ENCODE results near the gene C16orf87.
A peak's percentile ranks its signal among the peaks of the same experiment; 100 is the strongest.

Gene C16orf87

DNA sequence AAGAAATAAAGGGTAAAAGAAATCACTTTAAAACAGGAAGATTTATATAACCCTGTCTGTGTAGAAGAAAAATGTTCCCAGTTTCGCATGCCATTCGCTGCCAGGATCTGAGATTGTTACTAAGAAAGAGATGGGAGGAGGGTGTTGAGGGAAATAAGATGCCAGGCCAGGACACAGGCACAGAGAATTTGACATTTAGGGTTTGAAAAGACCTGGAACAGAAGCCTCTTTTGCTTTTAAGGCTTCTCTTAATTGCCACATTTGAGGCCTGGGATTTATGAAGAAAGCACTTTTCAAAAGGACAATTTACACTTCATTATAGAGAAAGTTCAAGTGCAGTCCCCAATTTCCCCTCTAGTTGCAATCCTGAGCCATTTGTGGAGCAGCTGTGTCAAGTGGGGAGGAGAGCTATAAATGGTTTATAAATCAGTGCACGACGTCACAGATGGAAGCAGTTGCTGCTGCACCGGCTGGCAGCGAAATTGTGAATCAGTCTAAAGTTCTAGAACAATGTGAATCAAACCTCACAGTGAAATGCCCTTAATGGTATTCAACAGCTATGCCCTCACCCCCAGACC lies 26.5 kb upstream of the C16orf87 start:
- no peaks in the 10 kb centered on the region for H3K4me1 ChIP-seq (ENCODE audit: control insufficient read depth, insufficient read depth, low read length)
- no peaks in the 10 kb centered on the region for H3K9me3 ChIP-seq (ENCODE audit: control insufficient read depth, insufficient read depth, low read depth, low read length)
- ChIA-PET POLR2A (interaction anchor here (1.0 to 1.7 kb wide), 2 partner anchors 26 to 51 kb away, joined by 3 to 6 read pairs; partner anchors contain the start of gene GPT2), CTCF (interaction anchor here (0.6 to 2.0 kb wide), 9 partner anchors 16 to 1308 kb away, joined by 3 to 7 read pairs (median 3); no protein-coding TSS in a partner anchor)
- no peak overlapping the region for H3K4me3 ChIP-seq (ENCODE audit: low read depth, low read length)
- TF ChIP-seq, protein P1, sequence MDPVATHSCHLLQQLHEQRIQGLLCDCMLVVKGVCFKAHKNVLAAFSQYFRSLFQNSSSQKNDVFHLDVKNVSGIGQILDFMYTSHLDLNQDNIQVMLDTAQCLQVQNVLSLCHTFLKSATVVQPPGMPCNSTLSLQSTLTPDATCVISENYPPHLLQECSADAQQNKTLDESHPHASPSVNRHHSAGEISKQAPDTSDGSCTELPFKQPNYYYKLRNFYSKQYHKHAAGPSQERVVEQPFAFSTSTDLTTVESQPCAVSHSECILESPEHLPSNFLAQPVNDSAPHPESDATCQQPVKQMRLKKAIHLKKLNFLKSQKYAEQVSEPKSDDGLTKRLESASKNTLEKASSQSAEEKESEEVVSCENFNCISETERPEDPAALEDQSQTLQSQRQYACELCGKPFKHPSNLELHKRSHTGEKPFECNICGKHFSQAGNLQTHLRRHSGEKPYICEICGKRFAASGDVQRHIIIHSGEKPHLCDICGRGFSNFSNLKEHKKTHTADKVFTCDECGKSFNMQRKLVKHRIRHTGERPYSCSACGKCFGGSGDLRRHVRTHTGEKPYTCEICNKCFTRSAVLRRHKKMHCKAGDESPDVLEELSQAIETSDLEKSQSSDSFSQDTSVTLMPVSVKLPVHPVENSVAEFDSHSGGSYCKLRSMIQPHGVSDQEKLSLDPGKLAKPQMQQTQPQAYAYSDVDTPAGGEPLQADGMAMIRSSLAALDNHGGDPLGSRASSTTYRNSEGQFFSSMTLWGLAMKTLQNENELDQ (tag by site-specific recombination; IDR thresholded peaks at IDR 0.05; ENCODE audit: low read depth): no peak
- TF ChIP-seq ZNF394 (tag by site-specific recombination; IDR thresholded peaks at IDR 0.05; ENCODE audit: borderline replicate concordance): peak; percentile 75; the same call in 1 of the 2 replicates
- peak; percentile 72 for TF ChIP-seq GFI1B (tag by site-specific recombination; IDR thresholded peaks at IDR 0.05)
- TF ChIP-seq ZNF341 (tag by site-specific recombination; IDR thresholded peaks at IDR 0.05; ENCODE audit: low read depth): no peak
- TF ChIP-seq PRDM1 (tag by site-specific recombination; IDR thresholded peaks at IDR 0.05): 0 out of 2 replicates have a peak, but pooled peaks have one; percentile 49
- no peak for TF ChIP-seq ZNF596 (tag by site-specific recombination; IDR thresholded peaks at IDR 0.05)
- TF ChIP-seq, protein P2, sequence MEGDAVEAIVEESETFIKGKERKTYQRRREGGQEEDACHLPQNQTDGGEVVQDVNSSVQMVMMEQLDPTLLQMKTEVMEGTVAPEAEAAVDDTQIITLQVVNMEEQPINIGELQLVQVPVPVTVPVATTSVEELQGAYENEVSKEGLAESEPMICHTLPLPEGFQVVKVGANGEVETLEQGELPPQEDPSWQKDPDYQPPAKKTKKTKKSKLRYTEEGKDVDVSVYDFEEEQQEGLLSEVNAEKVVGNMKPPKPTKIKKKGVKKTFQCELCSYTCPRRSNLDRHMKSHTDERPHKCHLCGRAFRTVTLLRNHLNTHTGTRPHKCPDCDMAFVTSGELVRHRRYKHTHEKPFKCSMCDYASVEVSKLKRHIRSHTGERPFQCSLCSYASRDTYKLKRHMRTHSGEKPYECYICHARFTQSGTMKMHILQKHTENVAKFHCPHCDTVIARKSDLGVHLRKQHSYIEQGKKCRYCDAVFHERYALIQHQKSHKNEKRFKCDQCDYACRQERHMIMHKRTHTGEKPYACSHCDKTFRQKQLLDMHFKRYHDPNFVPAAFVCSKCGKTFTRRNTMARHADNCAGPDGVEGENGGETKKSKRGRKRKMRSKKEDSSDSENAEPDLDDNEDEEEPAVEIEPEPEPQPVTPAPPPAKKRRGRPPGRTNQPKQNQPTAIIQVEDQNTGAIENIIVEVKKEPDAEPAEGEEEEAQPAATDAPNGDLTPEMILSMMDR (tag by site-specific recombination; IDR thresholded peaks at IDR 0.05): peak; percentile 26; the same call in 1 of the 2 replicates
- TF ChIP-seq REPIN1 (tag by site-specific recombination; IDR thresholded peaks at IDR 0.05; ENCODE audit: low read depth): no peak
- TF ChIP-seq ZNF114 (tag by site-specific recombination; IDR thresholded peaks at IDR 0.05): no peak
- TF ChIP-seq, protein P3, sequence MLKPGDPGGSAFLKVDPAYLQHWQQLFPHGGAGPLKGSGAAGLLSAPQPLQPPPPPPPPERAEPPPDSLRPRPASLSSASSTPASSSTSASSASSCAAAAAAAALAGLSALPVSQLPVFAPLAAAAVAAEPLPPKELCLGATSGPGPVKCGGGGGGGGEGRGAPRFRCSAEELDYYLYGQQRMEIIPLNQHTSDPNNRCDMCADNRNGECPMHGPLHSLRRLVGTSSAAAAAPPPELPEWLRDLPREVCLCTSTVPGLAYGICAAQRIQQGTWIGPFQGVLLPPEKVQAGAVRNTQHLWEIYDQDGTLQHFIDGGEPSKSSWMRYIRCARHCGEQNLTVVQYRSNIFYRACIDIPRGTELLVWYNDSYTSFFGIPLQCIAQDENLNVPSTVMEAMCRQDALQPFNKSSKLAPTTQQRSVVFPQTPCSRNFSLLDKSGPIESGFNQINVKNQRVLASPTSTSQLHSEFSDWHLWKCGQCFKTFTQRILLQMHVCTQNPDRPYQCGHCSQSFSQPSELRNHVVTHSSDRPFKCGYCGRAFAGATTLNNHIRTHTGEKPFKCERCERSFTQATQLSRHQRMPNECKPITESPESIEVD (tag by site-specific recombination; IDR thresholded peaks at IDR 0.05): 0 out of 2 replicates have a peak, but pooled peaks have one; percentile 29
- TF ChIP-seq FEZF1 (tag by site-specific recombination; IDR thresholded peaks at IDR 0.05): 0 out of 2 replicates have a peak, but pooled peaks have one; percentile 19
- TF ChIP-seq, protein P4, sequence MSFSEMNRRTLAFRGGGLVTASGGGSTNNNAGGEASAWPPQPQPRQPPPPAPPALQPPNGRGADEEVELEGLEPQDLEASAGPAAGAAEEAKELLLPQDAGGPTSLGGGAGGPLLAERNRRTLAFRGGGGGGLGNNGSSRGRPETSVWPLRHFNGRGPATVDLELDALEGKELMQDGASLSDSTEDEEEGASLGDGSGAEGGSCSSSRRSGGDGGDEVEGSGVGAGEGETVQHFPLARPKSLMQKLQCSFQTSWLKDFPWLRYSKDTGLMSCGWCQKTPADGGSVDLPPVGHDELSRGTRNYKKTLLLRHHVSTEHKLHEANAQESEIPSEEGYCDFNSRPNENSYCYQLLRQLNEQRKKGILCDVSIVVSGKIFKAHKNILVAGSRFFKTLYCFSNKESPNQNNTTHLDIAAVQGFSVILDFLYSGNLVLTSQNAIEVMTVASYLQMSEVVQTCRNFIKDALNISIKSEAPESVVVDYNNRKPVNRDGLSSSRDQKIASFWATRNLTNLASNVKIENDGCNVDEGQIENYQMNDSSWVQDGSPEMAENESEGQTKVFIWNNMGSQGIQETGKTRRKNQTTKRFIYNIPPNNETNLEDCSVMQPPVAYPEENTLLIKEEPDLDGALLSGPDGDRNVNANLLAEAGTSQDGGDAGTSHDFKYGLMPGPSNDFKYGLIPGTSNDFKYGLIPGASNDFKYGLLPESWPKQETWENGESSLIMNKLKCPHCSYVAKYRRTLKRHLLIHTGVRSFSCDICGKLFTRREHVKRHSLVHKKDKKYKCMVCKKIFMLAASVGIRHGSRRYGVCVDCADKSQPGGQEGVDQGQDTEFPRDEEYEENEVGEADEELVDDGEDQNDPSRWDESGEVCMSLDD (tag by site-specific recombination; IDR thresholded peaks at IDR 0.05): no peak
- TF ChIP-seq ZNF585B (tag by site-specific recombination; IDR thresholded peaks at IDR 0.05): no peak
- TF ChIP-seq ZNF10 (tag by site-specific recombination; IDR thresholded peaks at IDR 0.05): peak; percentile 47; the same call in 1 of the 2 replicates
- TF ChIP-seq, protein P5, sequence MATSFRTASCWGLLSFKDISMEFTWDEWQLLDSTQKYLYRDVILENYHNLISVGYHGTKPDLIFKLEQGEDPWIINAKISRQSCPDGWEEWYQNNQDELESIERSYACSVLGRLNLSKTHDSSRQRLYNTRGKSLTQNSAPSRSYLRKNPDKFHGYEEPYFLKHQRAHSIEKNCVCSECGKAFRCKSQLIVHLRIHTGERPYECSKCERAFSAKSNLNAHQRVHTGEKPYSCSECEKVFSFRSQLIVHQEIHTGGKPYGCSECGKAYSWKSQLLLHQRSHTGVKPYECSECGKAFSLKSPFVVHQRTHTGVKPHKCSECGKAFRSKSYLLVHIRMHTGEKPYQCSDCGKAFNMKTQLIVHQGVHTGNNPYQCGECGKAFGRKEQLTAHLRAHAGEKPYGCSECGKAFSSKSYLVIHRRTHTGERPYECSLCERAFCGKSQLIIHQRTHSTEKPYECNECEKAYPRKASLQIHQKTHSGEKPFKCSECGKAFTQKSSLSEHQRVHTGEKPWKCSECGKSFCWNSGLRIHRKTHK (tag by site-specific recombination; IDR thresholded peaks at IDR 0.05): no peak
- TF ChIP-seq ZNF629 (tag by site-specific recombination; IDR thresholded peaks at IDR 0.05): 0 out of 2 replicates have a peak, but pooled peaks have one; percentile 26
- H3K27ac ChIP-seq (ENCODE audit: extremely low read depth, low read depth, low read length): no peak overlapping the region
- no peaks in the 10 kb centered on the region for H3K36me3 ChIP-seq (ENCODE audit: control insufficient read depth in 2 of 2, insufficient read depth in 1 of 2, low read length in 2 of 2)

Data from HEK293 (cell line).